ENCODE results near the gene CDC42BPA.

CDC42BPA gene

GRCh38 chr1:226940029-226940805 is 378.1 kb downstream of the CDC42BPA start, which contains the start of gene COQ8A:
TSS of gene COQ8A (plus strand) at chr1:226940294. CDS start at chr1:226961386, 21,092 bp downstream.
- peak; percentile 72 for DNase-seq

Measured in 8988T (cell line).